ENCODE results near the gene SEC24A.
"Not testable (repeated sequence)": the region's sequence is repeated elsewhere in the genome, so short reads cannot be mapped to it uniquely, and the experiment has no call there.

Gene SEC24A

GRCh38 chr5:134648425-134649162, at the start of gene SEC24A:
SEC24A (plus strand) TSS chr5:134648785; CDS start chr5:134649077, 292 bp downstream.
- peak; percentile 86 for DNase-seq

DNA sequence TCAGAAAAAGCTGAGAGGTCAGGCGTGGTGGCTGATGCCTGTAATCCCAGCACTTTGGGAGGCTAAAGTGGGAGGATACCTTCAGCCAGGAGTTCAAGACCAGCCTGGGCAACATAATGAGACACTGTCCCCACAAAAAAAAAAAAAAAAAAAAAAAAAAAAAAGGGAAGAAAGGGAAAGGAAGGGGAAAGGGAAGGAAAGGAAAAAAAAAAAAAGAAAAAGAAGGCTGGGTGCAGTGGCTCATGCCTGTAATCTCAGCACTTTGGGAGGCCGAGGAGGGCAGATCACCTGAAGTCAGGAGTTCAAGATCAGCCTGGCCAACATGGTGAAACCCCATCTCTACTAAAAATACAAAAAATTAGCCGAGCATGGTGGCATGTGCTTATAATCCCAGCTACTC, 48.8 kb upstream of the SEC24A start:
- not testable (repeated sequence) for DNase-seq

DNA sequence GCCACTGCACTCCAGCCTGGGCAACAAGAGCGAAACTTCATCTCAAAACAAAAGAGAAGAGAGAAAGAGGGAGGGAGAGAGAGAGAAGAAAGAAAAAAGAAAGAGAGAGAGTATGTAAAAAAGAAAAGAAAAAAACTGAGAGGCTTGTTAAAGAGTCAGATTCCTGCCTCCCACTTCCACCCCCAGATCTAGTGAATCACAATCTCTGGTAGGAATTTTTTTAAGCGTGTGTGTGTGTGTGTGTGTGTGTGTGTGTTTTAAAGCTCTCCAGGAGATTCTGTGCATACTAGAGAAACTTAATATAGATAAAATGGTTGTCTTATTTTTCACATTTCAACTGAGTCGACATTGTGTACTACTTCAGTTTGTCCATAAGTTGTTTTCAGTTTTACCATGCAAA, 48.0 kb upstream of the SEC24A start:
- no peak for DNase-seq

- no peak for DNase-seq
These were observed 45.5 kb upstream of the SEC24A start for GRCh38 chr5:134603059-134603458.

- no peak for DNase-seq
These were observed 43.7 kb upstream of the SEC24A start for GRCh38 chr5:134604908-134605307.

DNA sequence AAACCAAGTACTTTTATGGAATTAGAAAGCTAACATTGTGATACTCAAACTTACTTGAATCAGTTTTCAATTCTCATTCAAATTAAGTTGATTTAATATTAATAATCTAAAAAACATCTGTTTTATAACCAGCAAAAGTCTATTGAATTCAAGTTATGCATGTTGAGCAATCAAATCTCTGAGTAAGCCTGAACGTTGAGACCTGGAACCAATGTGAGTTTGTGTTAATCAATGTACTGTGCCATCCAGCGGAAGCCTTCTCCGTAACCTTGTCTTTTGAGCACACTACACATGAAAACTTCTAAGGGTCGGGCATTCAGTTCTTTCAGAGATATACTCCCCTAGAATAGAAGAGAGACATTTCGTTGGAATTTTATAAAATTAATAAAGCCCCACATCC, 41.9 kb upstream of the SEC24A start:
- no peak for DNase-seq

DNA sequence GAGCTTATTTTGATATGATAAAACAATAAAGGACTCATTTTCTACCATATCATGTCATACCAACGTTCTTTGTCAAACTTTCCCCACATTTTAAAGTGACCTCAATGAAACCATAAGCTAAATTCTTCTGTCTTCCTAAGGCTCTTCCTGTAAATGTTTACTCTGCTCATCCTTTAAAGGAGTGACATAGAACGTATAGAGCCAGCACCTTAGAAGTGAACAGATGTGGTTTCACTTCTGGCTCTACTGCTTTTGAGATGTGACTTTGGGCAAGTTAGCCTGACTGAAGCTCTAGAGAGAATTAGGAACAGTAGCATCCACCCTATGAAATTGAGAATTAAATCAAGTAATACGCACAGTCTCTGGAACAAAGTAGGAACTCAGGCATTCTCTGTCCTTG, 40.0 kb upstream of the SEC24A start:
- no peak for DNase-seq

GRCh38 chr5:134609232-134609851, 39.2 kb upstream of the SEC24A start:
- no peak for DNase-seq

- no peak for DNase-seq
These were observed 37.9 kb upstream of the SEC24A start for GRCh38 chr5:134610725-134611124.

- no peak for DNase-seq
These were observed 37.1 kb upstream of the SEC24A start for GRCh38 chr5:134611515-134611914.

DNA sequence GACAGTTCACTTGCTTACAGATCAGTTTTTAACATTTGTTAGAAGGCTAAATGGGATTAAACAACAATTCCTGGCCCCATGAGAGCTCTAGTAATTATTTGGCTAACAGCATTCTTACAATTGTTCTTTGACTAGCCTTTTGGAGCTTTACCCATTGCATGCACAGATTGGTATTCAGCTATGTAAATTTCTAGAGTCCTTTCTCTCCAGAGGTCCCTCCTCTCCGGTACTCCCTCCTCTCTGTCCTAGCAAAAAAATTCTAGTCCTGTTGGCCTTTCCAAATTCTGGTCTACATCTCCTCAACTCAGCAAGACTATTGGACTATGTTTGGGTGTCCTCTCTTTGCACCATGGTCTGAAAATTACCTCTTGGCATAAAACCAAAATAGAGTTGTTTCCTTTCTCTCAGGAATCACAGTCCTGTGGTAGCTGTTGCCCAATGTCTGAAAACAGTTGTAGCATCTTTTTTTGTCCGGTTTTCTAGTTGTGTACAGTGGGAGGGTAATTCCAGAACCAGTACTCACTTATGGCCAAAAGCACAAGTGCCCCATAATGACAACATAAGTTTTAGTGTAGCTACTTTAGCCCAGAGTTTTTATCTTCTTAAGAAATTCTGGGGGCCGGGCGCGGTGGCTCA, 34.0 kb upstream of the SEC24A start:
- no peak for DNase-seq

- no peak for DNase-seq
These were observed 28.0 kb upstream of the SEC24A start for GRCh38 chr5:134620634-134621033.

GRCh38 chr5:134625559-134625958, 23.0 kb upstream of the SEC24A start:
- no peak for DNase-seq

DNA sequence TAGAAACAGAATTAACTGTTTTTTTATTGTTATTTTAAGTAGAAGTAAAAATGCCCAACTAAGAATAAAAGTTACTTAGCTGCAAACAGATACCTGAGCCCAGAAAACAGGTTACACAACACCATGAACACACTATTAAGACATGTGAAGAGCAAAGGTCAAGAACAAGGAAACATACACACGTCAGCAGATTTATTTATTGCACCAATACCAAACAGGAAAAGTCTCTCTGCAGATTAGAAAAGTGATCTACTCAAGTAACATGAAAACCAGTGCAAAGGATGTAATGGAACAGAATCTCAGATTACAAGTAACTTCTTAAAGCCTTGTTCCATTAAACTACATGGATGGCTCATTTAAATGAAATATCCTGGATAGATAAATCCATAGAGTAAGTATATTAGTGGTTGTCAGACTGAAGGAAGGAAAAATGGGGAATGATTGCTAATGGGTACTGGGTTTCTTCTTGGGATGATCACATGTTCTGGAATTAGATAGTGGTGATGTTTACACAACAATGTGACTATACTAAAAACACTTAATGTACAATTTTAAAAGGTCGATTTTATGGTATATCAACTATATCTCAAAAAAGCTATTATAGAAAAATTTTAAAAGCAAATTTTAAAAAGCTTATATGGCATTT, 22.1 kb upstream of the SEC24A start:
- DNase-seq: no peak

DNA sequence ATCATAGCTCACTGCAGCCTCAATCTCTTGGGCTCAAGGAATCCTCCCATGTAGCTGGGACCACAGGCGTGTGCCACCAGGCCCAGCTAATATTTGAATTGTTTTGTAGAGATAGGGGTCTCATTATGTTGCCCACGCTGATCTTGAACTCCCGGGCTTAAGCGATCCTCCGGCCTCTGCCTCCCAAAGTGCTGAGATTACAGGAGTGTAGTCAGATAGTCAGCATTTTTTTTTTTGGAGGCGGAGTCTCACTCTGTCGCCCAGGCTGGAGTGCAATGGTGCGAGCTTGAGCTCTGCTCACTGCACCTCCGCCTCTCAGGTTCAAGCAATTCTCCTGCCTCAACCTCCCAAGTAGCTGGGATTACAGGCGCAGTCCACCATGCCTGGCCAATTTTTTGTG, 14.4 kb upstream of the SEC24A start:
- DNase-seq: no peak

DNA sequence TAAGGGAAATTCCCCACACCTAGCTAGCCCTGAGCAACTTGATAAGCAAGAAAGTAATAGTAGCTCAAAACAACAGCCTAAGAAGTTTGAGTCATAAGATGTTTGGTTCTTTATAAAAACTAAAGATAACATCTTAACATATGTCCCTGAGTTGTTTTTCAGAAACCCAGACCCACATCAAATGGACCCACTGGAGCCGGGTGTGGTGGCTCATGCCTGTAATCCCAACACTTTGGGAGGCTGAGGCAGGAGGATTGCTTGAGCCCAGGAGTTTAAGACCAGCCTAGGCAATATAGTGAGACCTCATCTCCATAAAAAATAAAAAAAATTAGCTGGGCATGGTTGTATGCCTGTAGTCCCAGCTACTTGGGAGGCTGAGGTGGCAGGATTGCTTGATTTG, 13.2 kb upstream of the SEC24A start:
- DNase-seq: not testable (repeated sequence)

- no peak for DNase-seq
These were observed 11.4 kb upstream of the SEC24A start for GRCh38 chr5:134637116-134637721.

DNA sequence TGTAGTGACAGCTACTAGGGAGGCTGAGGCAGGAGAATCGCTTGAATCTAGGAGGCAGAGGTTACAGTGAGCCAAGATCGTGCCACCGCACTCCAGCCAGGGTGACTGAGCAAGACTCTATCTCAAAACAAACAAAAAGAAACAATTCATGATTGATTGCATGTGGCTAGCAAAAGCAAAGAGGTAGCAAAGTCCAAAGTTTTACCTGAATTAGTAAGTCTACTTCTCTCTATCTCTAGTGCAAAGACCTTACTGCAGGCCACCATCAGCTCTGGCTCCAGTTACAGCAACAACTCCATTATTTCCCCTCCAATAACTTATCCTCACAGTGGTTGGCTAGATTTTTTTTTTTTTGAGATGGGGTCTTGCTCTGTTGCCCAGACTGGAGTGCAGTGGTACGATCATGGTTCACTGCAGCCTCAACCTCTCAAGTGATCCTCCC, 9.8 kb upstream of the SEC24A start:
- DNase-seq: no peak

DNA sequence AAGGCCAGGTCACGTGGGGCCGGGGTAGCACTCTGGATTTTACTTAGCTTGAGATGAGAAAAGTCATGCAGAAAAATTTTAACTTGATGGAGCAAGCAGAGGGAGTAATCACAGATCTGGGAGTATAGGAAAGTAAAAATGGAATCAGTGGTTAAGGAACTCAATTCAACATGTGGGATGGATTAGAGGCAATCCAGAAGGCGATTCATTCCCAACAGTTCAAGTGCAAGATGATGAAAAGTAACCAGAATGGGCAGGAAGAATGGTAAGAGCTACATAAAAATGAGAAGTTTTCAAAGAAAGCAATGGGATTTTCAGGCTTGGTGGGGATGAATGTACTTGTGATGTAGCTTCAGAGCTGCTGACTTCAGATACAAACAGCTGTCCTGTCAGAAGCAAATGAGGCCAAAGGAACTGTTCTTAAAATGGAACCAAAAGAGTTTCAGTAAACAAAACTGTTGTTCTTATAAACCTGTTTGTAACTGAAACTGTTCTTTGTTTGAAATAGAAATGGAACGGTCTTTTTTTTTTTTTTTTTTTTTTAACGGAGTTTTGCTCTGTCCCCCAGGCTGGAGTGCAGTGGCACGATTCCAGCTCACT, 5.6 kb upstream of the SEC24A start:
- DNase-seq: no peak

DNA sequence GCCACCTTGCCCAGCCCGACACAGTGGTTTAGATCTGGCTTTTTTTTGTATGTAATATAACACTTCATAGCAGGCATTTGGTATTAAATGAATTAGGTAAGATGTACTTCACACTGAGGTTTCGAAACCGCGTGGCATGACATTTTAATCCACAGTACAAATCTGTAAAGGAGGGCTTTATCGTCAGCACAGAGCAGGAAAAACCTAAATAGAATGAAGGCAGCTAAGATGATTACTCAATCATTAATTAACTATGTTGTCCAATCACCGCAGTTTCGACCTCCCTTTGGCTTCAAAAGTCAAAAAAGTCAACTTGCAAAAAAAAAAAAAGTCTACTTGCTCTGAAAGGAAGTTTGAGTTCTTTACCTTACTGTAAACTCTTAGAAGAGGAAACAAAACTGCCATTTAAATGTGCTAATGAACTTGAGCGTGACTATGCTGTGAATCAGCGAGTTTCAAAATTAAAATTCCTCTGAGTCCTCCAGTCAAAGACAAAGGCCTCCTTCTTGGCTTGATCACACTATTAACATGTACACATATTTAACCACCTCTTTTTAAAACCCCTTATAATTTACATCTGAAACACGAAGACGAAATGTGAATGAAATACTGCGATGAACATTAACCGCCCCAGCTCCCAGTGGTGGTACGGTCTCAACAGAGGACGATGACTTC, 698 bp upstream of the SEC24A start:
- DNase-seq: peak; percentile 25

- peak; percentile 10 for DNase-seq
These were observed 714 bp downstream of the SEC24A start for GRCh38 chr5:134649163-134649835.

- DNase-seq: not testable (repeated sequence)
These were observed 2.1 kb downstream of the SEC24A start for GRCh38 chr5:134650660-134651059.

Measured in stimulated activated CD4-positive, alpha-beta T cell treated with anti-CD3 and anti-CD28 coated beads, Interleukin-4, amount 100 ng/mL, for 1 hour (primary cell).